Keratinocyte (primary cell): ENCODE measurements around the gene NPFFR1.

Experiments used
- CTCF ChIP-seq, 3 experiments: IDR thresholded peaks in 1 of 3; conservative IDR thresholded peaks in 1 of 3; optimal IDR thresholded peaks in 1 of 3; 2 replicates in 2 of 3; 3 replicates in 1 of 3; pipeline versions ENCODE3 to v1.5.1; 2011; ENCODE audit warnings: low read length in 3 of 3, mild to moderate bottlenecking in 3 of 3, moderate library complexity in 2 of 3, control low read depth in 1 of 3, inconsistent platforms in 1 of 3; ENCODE audit not compliant: insufficient read depth in 2 of 3; ENCODE audit errors: extremely low read depth in 1 of 3
- EZH2 ChIP-seq: IDR thresholded peaks from one replicate; pipeline ENCODE4 v1.6.1; 2012; ENCODE audit warnings: inconsistent platforms, mild to moderate bottlenecking, low read length, moderate library complexity

- TF ChIP-seq CTCF (optimal IDR thresholded peaks at IDR 0.05 in 1 of 3, IDR thresholded peaks at IDR 0.05 in 1 of 3, conservative IDR thresholded peaks at IDR 0.05 in 1 of 3; ENCODE audit: extremely low read depth in 1 of 3, insufficient read depth in 2 of 3, low read length in 3 of 3) = no peak
- no peak for TF ChIP-seq EZH2
Measured at GRCh38 chr10:70292004-70292403, 8.2 kb upstream of the NPFFR1 start.
